Measurements from ENCODE around the gene RBKS. TPM values are rescaled to one million over a fixed set of nuclear protein-coding genes. Genes with fewer than 3 reads are reported as not detected.
"Not testable (repeated sequence)": the region's sequence is repeated elsewhere in the genome, so short reads cannot be mapped to it uniquely, and the experiment has no call there.

Gene RBKS
- total and polyA plus RNA-seq, 3 experiments from 2014 or later, result 2.1 to 4.7 (median 2.9) TPM

DNA sequence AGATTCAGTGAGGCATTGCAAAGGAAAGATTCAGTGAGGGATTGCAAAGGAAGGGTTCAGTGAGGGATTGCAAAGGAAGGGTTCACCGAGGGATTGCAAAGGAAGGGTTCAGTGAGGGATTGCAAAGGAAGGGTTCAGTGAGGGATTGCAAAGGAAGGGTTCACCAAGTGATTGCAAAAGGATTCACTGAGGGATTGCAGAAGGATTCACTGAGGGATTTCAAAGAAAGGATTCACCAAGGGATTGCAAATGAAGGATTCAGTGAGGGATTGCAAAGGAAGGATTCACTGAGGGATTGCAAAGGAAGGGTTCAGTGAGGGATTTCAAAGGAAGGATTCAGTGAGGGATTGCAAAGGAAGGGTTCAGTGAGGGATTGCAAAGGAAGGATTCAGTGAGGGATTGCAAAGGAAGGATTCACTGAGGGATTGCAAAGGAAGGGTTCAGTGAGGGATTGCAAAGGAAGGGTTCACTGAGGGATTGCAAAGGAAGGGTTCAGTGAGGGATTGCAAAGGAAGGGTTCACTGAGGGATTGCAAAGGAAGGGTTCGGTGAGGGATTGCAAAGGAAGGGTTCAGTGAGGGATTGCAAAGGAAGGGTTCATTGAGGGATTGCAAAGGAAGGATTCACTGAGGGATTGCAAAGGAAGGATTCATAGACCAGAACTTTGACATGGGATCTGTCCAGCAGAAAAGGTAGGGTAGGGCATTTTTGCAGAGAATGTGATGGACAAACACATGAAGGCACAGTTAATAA lies 141.2 kb downstream of the RBKS start:
- peaks cover 15 to 34% of the 10 kb centered on the region in 2 donors for H3K27me3 Mint-ChIP-seq
- CTCF ChIA-PET; H3K4me1 ChIP-seq (ENCODE audit: insufficient read depth, low read length); H3K4me3 Mint-ChIP-seq; H3K4me3 ChIP-seq (ENCODE audit: low read length); H3K27me3 ChIP-seq (ENCODE audit: insufficient read depth, low read length, poor library complexity, severe bottlenecking); H3K9me3 ChIP-seq (ENCODE audit: low read length); H3K27ac Mint-ChIP-seq; H3K27ac ChIP-seq (ENCODE audit: low read depth, low read length); H3K36me3 ChIP-seq (ENCODE audit: insufficient read depth, low read length); H3K4me1 Mint-ChIP-seq; DNase-seq; H3K36me3 Mint-ChIP-seq; POLR2A ChIA-PET: not testable (repeated sequence)
- H3K9me3 Mint-ChIP-seq, result peaks cover 3 to 12% (median 6%) of the 10 kb centered on the region in 5 donors

DNA sequence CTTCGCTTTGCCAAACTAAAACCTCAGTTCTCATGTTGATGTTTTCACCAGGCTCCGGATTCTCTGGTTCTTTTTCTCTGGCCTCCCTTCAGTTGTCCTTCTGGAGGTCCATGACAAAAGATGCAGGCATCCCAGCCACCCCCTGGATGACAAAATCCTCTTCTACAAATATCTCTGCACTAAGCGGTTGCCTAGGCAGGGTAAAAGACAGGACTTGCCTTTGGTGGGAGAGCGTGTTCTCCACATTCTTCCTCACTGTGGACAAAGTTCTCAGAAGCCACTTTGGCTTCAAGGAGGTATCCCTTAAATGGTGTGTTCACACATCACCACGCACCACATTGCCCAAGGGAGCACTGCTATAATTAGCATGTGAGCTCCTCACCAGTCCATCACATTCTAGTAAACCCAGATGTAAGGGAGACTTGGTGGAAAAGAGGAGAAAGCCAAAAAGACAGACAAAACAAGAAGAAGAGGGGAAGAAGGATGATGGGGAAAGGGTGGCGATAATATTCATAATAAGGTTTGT lies 142.3 kb downstream of the RBKS start:
- H3K9me3 ChIP-seq (ENCODE audit: low read length), result no peaks in the 10 kb centered on the region
- Mint-ChIP-seq H3K27ac (peak overlapping the region in 1 of 8 donors; percentile 11), H3K36me3 (peaks cover 0 to 4% (median 3%) of the 10 kb centered on the region in 3 donors), H3K4me3 (no peak overlapping the region), H3K9me3 (peaks cover 3 to 12% (median 6%) of the 10 kb centered on the region in 5 donors), H3K27me3 (peaks cover 13 to 25% of the 10 kb centered on the region in 2 donors), H3K4me1 (no peaks in the 10 kb centered on the region)
- DNase-seq, result no peak
- no peak overlapping the region for H3K27ac ChIP-seq (ENCODE audit: low read depth, low read length)
- ChIA-PET POLR2A (no interaction called here), CTCF (no interaction called here)
- H3K4me3 ChIP-seq (ENCODE audit: low read length), result no peak overlapping the region
- H3K36me3 ChIP-seq (ENCODE audit: insufficient read depth, low read length), result no peaks in the 10 kb centered on the region
- H3K27me3 ChIP-seq (ENCODE audit: insufficient read depth, low read length, poor library complexity, severe bottlenecking), result no peaks in the 10 kb centered on the region
- no peaks in the 10 kb centered on the region for H3K4me1 ChIP-seq (ENCODE audit: insufficient read depth, low read length)

DNA sequence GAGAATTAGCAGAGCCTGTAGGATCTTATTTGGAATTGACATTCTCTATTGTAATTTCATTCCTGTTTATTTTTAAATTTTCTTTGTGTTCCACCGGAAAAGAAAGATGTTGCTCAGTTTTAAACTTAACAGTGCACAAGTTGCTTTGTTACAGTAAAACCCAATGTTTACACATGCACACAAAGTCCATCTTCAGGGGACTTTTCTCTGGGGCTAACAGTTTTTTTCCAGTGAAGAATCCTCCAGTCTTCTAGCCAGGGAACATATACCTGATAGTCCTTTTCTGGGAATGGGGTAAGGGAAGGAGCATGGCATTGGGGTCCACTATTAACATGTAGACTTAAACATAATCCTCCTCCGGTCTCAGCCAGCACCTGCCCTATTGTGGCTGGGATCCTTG lies 143.9 kb downstream of the RBKS start:
- Histone ChIP-seq H3K36me3 (ENCODE audit: insufficient read depth, low read length) (no peaks in the 10 kb centered on the region), H3K4me1 (ENCODE audit: insufficient read depth, low read length) (no peaks in the 10 kb centered on the region), H3K4me3 (ENCODE audit: low read length) (no peak overlapping the region), H3K27me3 (ENCODE audit: insufficient read depth, low read length, poor library complexity, severe bottlenecking) (no peaks in the 10 kb centered on the region), H3K9me3 (ENCODE audit: low read length) (no peaks in the 10 kb centered on the region), H3K27ac (ENCODE audit: low read depth, low read length) (no peak overlapping the region)
- Mint-ChIP-seq H3K36me3 (peaks cover 0 to 4% (median 3%) of the 10 kb centered on the region in 3 donors), H3K27me3 (peaks cover 12 to 22% of the 10 kb centered on the region in 2 donors), H3K27ac (peak overlapping the region in 1 of 8 donors; percentile 16), H3K4me1 (no peaks in the 10 kb centered on the region), H3K9me3 (peaks cover 3 to 12% (median 6%) of the 10 kb centered on the region in 5 donors), H3K4me3 (no peak overlapping the region)
- no peak for DNase-seq
- CTCF ChIA-PET, result no interaction called here
- POLR2A ChIA-PET, result no interaction called here

DNA sequence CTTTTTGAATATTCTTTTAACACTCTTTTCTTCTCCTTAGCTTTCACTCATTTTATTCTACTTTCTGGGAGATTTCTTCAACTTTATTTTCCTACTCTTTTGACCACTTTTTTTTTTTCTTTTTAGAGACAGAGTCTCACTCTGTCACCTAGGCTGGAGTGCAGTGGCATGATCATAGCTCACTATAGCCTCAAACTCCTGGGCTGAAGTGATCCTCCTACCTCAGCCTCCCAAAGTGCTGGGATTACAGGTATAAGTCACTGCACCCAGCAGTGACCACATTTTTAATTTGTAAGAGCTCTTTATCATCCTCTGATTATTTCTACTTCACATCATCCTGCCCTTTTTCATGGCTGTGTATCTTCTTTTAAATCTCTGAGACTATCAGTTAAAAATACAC lies 144.7 kb downstream of the RBKS start:
- CTCF ChIA-PET, result interaction anchor here (0.9 to 1.2 kb wide), 2 partner anchors 9 to 42 kb away, joined by 3 read pairs; no protein-coding TSS in a partner anchor
- POLR2A ChIA-PET, H3K27ac Mint-ChIP-seq: not testable (repeated sequence)

DNA sequence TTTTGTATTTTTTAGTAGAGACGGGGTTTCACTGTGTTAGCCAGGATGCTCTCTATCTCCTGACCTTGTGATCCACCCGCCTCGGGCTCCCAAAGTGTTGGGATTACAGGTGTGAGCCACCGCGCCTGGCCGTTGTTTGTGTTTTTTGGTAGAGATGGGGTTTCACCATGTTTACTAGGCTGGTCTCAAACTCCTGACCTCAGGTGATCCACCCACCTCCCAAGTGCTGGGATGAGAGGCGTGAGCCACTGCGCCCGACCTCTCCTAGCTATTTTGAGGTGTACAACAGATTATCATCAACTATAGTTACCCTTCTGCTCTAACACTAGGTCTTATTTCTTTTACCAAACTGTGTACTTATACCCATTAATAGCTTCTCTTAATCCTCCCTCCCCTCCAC lies 147.6 kb downstream of the RBKS start:
- Histone ChIP-seq H3K4me1 (ENCODE audit: insufficient read depth, low read length) (no peaks in the 10 kb centered on the region), H3K4me3 (ENCODE audit: low read length) (no peak overlapping the region), H3K27ac (ENCODE audit: low read depth, low read length) (no peak overlapping the region), H3K9me3 (ENCODE audit: low read length) (no peaks in the 10 kb centered on the region), H3K27me3 (ENCODE audit: insufficient read depth, low read length, poor library complexity, severe bottlenecking) (no peaks in the 10 kb centered on the region), H3K36me3 (ENCODE audit: insufficient read depth, low read length) (no peaks in the 10 kb centered on the region)
- H3K4me3 Mint-ChIP-seq, result no peak overlapping the region
- no peaks in the 10 kb centered on the region for H3K4me1 Mint-ChIP-seq
- POLR2A ChIA-PET, result no interaction called here
- no peak for DNase-seq
- peaks cover 3 to 14% of the 10 kb centered on the region in 2 donors for H3K27me3 Mint-ChIP-seq
- no peaks in the 10 kb centered on the region for H3K9me3 Mint-ChIP-seq
- H3K27ac Mint-ChIP-seq, result no peak overlapping the region
- CTCF ChIA-PET, result no interaction called here
- H3K36me3 Mint-ChIP-seq, result no peaks in the 10 kb centered on the region

More for the DNA sequence above, 144.7 kb downstream of the RBKS start:
- Mint-ChIP-seq H3K9me3 (peaks cover 3 to 12% (median 6%) of the 10 kb centered on the region in 5 donors), H3K27me3 (peaks cover 12 to 22% of the 10 kb centered on the region in 2 donors)
- DNase-seq; H3K4me3 Mint-ChIP-seq; H3K4me1 ChIP-seq (ENCODE audit: insufficient read depth, low read length); H3K4me3 ChIP-seq (ENCODE audit: low read length); H3K27ac ChIP-seq (ENCODE audit: low read depth, low read length); H3K27me3 ChIP-seq (ENCODE audit: insufficient read depth, low read length, poor library complexity, severe bottlenecking); H3K36me3 ChIP-seq (ENCODE audit: insufficient read depth, low read length); H3K36me3 Mint-ChIP-seq; H3K9me3 ChIP-seq (ENCODE audit: low read length); H3K4me1 Mint-ChIP-seq: not testable (repeated sequence)

DNA sequence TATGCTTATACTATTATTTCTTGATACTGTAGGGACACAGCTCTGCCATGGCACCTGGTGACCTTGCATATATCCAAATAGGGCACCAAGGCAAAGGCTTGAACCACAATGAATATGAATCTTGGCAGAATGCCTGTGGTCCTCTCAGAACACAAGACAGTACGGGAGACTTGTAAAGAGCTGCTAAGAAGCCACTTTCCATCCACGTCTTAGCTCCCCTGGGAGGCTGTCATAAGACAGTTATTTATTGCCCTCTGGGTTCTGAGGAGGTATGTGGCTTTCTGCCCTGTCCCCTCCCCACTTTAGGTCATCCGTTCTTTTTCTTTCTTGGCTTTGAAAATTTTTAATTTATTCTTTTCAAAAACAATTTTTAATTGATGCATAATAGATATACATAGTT lies 148.5 kb downstream of the RBKS start:
- ChIA-PET CTCF (no interaction called here), POLR2A (no interaction called here)
- no peaks in the 10 kb centered on the region for H3K36me3 Mint-ChIP-seq
- H3K27me3 Mint-ChIP-seq, result peaks cover 4 to 9% of the 10 kb centered on the region in 2 donors
- Histone ChIP-seq H3K27ac (ENCODE audit: low read depth, low read length) (no peak overlapping the region), H3K9me3 (ENCODE audit: low read length) (no peaks in the 10 kb centered on the region), H3K4me3 (ENCODE audit: low read length) (no peak overlapping the region), H3K36me3 (ENCODE audit: insufficient read depth, low read length) (no peaks in the 10 kb centered on the region), H3K4me1 (ENCODE audit: insufficient read depth, low read length) (no peaks in the 10 kb centered on the region), H3K27me3 (ENCODE audit: insufficient read depth, low read length, poor library complexity, severe bottlenecking) (no peaks in the 10 kb centered on the region)
- no peak overlapping the region for H3K27ac Mint-ChIP-seq
- peaks cover 0 to 5% (median 0%) of the 10 kb centered on the region in 3 donors for H3K4me1 Mint-ChIP-seq
- H3K4me3 Mint-ChIP-seq, result no peak overlapping the region
- H3K9me3 Mint-ChIP-seq, result no peaks in the 10 kb centered on the region
- DNase-seq, result no peak

DNA sequence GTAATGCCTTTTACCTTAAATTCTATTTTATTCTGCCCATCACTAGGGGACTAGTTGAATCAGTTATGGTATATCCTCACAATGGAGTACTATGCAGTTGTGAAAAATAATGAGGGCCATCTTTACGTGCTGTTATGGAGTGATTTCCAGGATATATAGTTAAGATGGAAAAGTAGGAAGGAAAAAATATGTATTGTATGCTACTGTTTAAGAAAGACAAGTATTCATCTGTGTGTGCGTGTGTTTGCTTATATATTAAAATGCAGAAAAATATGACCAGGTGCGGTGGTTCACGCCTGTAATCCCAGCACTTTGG lies 151.2 kb downstream of the RBKS start:
- no peak overlapping the region for H3K4me3 ChIP-seq (ENCODE audit: low read length)
- Mint-ChIP-seq H3K9me3 (no peaks in the 10 kb centered on the region), H3K27me3 (peaks cover 2 to 7% of the 10 kb centered on the region in 2 donors), H3K27ac (no peak overlapping the region), H3K4me3 (no peak overlapping the region), H3K36me3 (no peaks in the 10 kb centered on the region), H3K4me1 (peaks cover 8 to 11% (median 10%) of the 10 kb centered on the region in 3 donors)
- no peak overlapping the region for H3K27ac ChIP-seq (ENCODE audit: low read depth, low read length)
- no peaks in the 10 kb centered on the region for H3K36me3 ChIP-seq (ENCODE audit: insufficient read depth, low read length)
- ChIA-PET CTCF (no interaction called here), POLR2A (no interaction called here)
- peaks cover 6% of the 10 kb centered on the region for H3K4me1 ChIP-seq (ENCODE audit: insufficient read depth, low read length)
- H3K9me3 ChIP-seq (ENCODE audit: low read length), result no peaks in the 10 kb centered on the region
- no peaks in the 10 kb centered on the region for H3K27me3 ChIP-seq (ENCODE audit: insufficient read depth, low read length, poor library complexity, severe bottlenecking)
- no peak for DNase-seq

DNA sequence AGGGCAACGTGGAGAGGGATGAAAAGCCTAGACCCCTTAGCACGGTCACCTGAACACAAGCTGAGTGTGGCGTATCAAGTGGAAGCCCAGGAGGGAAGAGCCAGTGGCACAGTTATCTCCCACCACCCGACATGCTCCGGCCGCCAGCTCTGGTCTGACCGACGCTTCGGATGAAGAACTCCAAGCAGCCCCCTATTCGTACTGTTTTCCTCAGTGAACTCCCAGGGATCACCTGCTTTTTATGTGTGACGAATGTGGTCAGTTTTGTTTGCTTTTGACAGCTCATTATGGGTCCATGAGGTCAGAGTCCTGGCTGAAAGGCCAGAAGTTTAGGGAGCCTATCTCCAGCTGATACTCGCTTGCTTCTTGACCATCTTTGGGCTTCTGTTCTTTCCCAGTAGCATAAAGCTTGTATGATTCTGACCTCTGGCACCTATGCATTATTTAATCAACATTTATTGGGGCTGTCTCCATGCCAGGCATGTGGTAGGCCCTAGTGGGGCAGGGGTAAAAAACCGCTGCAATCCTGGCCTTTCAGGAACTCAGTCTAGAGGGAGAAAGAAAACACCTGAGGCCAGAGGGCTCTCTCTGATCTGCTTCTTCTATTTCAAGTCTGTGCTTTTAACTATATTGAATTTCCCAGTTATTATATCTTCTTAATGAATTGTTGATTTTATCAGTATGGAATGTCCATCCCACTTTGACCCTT lies 151.7 kb downstream of the RBKS start:
- ChIA-PET CTCF (interaction anchor here (1.3 kb wide), 1 partner anchor 15 kb away, joined by 3 read pairs; no protein-coding TSS in a partner anchor), POLR2A (no interaction called here)
- H3K36me3 Mint-ChIP-seq, result no peaks in the 10 kb centered on the region
- no peak for DNase-seq
- no peaks in the 10 kb centered on the region for H3K36me3 ChIP-seq (ENCODE audit: insufficient read depth, low read length)
- H3K27ac ChIP-seq (ENCODE audit: low read depth, low read length), result no peak overlapping the region
- H3K27me3 ChIP-seq (ENCODE audit: insufficient read depth, low read length, poor library complexity, severe bottlenecking), result no peaks in the 10 kb centered on the region
- H3K4me3 Mint-ChIP-seq, result no peak overlapping the region
- peaks cover 2 to 7% of the 10 kb centered on the region in 2 donors for H3K27me3 Mint-ChIP-seq
- H3K4me1 Mint-ChIP-seq, result peaks cover 8 to 11% (median 10%) of the 10 kb centered on the region in 3 donors
- no peaks in the 10 kb centered on the region for H3K9me3 Mint-ChIP-seq
- H3K9me3 ChIP-seq (ENCODE audit: low read length), result no peaks in the 10 kb centered on the region
- H3K27ac Mint-ChIP-seq, result peak overlapping the region in 1 of 8 donors; percentile 68
- H3K4me3 ChIP-seq (ENCODE audit: low read length), result no peak overlapping the region
- H3K4me1 ChIP-seq (ENCODE audit: insufficient read depth, low read length), result peaks cover 6% of the 10 kb centered on the region

All from CD8-positive, alpha-beta memory T cell (primary cell).